ENCODE measurements around the gene CMTM8.

CMTM8 gene

GRCh38 chr3:32322311-32322710 lies 83.8 kb downstream of the CMTM8 start:
- DNase-seq (ENCODE audit: low read depth, low spot score): no peak
- TF ChIP-seq CTCF (IDR thresholded peaks at IDR 0.05; ENCODE audit: insufficient read depth, low read length, missing control alignments): no peak
- ChIA-PET CTCF (no interaction called here), POLR2A (no interaction called here)
- no peak overlapping the region for H3K4me3 ChIP-seq (ENCODE audit: low read depth, low read length)

GRCh38 chr3:32323604-32324003 lies 85.1 kb downstream of the CMTM8 start:
- no peak overlapping the region for H3K4me3 ChIP-seq (ENCODE audit: low read depth, low read length)
- TF ChIP-seq CTCF (IDR thresholded peaks at IDR 0.05; ENCODE audit: insufficient read depth, low read length, missing control alignments): no peak
- CTCF ChIA-PET: interaction anchor here (0.5 to 1.5 kb wide), 2 partner anchors 25 to 26 kb away, joined by 3 to 5 read pairs; no protein-coding TSS in a partner anchor
- POLR2A ChIA-PET: no interaction called here
- no peak for DNase-seq (ENCODE audit: low read depth, low spot score)

- CTCF ChIA-PET: interaction anchor here (1.3 kb wide), 1 partner anchor 142 kb away, joined by 4 read pairs; no protein-coding TSS in a partner anchor
- TF ChIP-seq CTCF (IDR thresholded peaks at IDR 0.05; ENCODE audit: insufficient read depth, low read length, missing control alignments): no peak
- DNase-seq (ENCODE audit: low read depth, low spot score): no peak
- H3K4me3 ChIP-seq (ENCODE audit: low read depth, low read length): no peak overlapping the region
- POLR2A ChIA-PET: no interaction called here
Observed at GRCh38 chr3:32325201-32325600, 86.7 kb downstream of the CMTM8 start.

- DNase-seq (ENCODE audit: low read depth, low spot score): no peak
- ChIA-PET POLR2A (no interaction called here), CTCF (interaction anchor here (1.3 kb wide), 1 partner anchor 141 kb away, joined by 4 read pairs; no protein-coding TSS in a partner anchor)
- H3K4me3 ChIP-seq (ENCODE audit: low read depth, low read length): no peak overlapping the region
- TF ChIP-seq CTCF (IDR thresholded peaks at IDR 0.05; ENCODE audit: insufficient read depth, low read length, missing control alignments): no peak
Observed at GRCh38 chr3:32325927-32326326, 87.4 kb downstream of the CMTM8 start.

- H3K4me3 ChIP-seq (ENCODE audit: low read depth, low read length): no peak overlapping the region
- DNase-seq (ENCODE audit: low read depth, low spot score): no peak
- POLR2A ChIA-PET: no interaction called here
- TF ChIP-seq CTCF (IDR thresholded peaks at IDR 0.05; ENCODE audit: insufficient read depth, low read length, missing control alignments): no peak
- CTCF ChIA-PET: no interaction called here
Observed at GRCh38 chr3:32326795-32327194, 88.3 kb downstream of the CMTM8 start.

GRCh38 chr3:32334675-32335074 lies 96.2 kb downstream of the CMTM8 start:
- ChIA-PET CTCF (interaction anchor here (1.9 to 2.4 kb wide), 2 partner anchors 133 to 157 kb away, joined by 6 to 7 read pairs; no protein-coding TSS in a partner anchor), POLR2A (no interaction called here)
- TF ChIP-seq CTCF (IDR thresholded peaks at IDR 0.05; ENCODE audit: insufficient read depth, low read length, missing control alignments): no peak
- DNase-seq (ENCODE audit: low read depth, low spot score): no peak
- no peak overlapping the region for H3K4me3 ChIP-seq (ENCODE audit: low read depth, low read length)
